ENCODE measurements around the gene ENO3.

The ENO3 gene

DNA sequence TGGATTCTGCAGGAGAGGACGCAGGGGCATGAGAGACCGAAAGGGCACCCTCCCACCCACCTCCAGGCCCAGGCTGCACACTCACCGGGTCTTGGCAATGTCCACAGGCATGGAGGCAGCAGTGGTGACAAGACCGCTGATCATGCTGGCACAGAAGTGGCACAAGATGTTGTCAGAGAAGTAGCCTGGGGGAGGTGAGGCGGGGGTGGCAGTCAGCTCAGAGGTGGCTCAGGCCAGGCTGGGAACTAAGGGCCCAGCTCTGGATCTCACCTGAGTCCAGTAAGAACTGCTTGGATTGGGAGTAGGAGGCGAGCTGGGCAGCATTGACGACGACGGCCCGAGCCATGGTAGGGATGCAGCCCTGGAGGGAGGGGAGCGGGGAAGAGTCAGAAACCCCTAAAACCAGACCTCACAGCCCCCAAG, 12.8 kb upstream of the ENO3 start:
- no peak for DNase-seq

- DNase-seq, result no peak
These were observed 12.0 kb upstream of the ENO3 start for GRCh38 chr17:4938688-4939545.

DNA sequence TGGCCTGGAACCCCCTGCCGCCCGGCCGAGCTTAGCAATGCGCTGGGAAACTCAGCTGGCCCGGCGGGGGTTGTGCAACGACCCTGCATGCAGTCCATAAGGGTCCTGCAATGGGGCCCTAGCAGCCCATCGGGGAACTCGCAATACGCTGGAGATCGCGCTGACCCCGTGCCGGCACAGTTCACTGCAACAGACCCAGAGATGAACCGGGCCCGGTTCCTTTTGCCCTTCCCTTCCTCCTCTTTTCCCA, 11.4 kb upstream of the ENO3 start:
- no peak for DNase-seq

DNA sequence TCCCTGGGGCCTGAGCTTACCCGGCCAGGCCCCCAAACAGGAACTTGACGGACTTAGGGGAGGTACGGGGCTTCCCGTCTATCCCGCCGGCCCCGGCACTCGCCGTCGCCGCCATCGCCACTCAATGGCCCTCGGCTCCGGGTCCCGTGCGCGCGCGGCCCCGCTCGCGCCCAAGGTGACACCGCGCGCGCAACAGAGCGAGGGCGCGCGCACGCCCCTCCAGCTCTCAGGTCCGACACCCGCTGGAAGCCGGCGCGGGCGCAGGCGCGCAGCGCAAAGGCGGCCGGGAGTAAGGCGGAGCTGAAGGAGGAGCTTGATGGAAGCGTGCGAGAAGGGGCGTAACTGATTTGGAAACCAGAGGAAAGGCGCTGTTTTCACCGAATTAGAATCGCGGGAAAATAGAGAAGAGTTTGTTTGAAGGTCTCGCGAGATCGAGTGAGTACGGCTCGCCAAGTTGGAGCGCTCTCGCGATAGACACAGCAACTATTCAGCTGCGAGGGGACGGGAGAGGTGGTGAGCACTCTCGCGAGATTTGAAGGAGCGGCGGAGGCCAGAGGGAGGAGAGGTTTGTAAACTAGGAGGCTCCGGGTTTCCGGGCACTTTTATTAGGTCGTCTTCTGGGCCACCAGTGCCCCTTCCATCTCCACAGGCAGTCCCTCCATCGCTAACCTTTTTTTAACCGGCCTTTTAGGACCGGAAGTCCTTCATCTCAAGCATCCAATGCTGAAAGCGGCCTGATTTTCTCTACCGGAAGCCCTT, 10.9 kb upstream of the ENO3 start, which contains the start of the genes RNF167 and SLC25A11:
RNF167 (plus strand) TSS at position 473 of the 759 bp plus-strand sequence. CDS start 642 bp downstream, outside the sequence.
SLC25A11 (minus strand) TSS at position 251 of the 759 bp plus-strand sequence; CDS start at position 115, 136 bp downstream.
- peak; percentile 100 for DNase-seq

DNA sequence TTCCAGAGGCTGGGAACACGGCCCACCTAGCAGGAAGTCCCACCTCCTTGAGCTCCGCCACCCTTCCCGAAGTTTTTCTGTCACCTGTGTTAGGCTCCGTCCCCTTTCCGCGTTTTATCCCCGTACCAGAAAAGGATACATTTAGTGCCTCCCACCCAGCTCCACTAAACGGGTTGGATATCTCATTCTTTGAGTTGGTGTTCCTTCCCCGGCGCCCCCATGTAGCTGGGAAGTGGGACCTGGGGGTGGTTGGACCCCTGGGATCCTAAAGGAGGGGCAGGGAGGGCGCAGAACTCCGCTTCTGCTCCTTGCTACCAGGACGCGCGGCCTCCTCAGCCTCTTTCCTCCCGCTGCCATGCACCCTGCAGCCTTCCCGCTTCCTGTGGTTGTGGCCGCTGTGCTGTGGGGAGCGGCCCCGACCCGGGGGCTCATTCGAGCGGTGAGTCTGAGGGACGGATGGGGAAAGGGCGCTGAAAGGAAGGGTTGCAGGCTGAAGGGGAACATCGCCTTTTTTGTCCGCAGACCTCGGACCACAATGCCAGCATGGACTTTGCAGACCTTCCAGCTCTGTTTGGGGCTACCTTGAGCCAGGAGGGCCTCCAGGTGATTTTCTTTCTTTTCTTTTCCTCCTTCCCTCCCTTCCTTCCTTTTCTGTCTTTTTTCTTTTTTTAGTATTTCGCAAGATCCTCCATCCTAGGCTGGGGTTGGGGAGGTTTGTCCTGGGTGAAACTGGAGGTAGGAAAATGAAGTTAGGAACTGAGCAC, 10.2 kb upstream of the ENO3 start:
- DNase-seq, result no peak

GRCh38 chr17:4941319-4941610, 9.7 kb upstream of the ENO3 start:
- DNase-seq, result no peak

DNA sequence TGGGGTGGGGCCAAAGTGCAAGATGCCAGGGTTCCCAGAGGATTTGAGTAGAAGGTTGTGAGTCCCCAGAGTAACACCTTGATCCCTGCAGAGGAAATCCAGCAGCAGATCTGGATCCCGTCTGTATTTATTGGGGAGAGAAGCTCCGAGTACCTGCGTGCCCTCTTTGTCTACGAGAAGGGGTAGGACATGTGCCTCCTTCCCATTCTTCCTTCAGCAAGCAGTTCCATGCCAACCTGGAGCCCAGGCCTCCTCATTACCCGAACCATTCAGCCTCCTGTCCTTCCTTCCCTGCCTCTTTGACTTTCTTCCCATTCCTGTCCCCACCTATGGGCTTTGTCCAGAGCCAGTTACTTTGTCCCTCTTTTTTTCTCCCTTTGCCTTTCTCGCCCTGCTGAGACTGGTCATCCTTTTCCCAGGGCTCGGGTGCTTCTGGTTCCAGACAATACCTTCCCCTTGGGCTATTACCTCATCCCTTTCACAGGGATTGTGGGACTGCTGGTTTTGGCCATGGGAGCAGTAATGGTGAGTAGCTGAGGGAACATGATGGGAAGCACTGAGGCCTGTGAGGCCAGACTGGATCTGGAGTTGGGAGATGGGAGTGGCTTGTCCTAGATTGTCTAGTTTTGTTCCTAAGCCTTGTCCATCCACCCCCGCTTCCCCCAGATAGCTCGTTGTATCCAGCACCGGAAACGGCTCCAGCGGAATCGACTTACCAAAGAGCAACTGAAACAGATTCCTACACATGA, 8.0 kb upstream of the ENO3 start:
- no peak for DNase-seq

GRCh38 chr17:4944163-4944553, 6.8 kb upstream of the ENO3 start:
- DNase-seq, result no peak

GRCh38 chr17:4944554-4945175, 6.3 kb upstream of the ENO3 start:
- no peak for DNase-seq

- peak; percentile 91 for DNase-seq
These were observed 5.6 kb upstream of the ENO3 start for GRCh38 chr17:4945176-4945943.

- no peak for DNase-seq
These were observed 5.0 kb upstream of the ENO3 start for GRCh38 chr17:4945944-4946280.

DNA sequence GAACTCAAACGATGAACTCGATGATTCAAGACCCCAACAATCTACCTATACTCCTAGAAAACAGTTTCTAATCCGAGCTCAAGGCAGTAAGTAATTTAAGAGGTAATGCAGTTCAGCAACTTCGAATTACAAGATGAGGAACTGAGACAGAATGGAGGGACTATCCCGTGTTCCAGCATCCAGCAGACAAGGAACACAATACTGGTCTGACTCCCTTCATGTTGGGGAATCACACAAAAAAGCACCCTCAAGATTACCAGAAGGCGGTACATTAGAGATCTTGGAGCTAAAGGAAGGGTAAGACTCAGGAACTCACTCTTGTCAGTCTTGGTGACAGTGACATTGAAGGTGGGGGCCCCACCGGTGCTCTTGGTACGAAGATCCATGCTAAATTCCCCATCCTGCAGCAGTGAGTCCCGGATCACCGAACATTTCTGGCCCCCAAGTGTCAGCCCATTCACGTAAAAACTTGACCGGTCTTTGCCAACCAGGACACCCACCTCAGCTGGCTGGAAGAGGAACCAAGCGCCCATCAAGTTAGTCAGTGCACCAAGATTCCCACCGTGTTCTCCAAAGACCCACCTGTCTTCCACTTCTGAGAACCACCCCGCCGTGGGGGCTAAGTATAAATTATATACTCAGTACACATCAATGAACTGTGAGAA, 4.5 kb upstream of the ENO3 start:
- no peak for DNase-seq

- DNase-seq, result no peak
These were observed 3.9 kb upstream of the ENO3 start for GRCh38 chr17:4947010-4947410.

DNA sequence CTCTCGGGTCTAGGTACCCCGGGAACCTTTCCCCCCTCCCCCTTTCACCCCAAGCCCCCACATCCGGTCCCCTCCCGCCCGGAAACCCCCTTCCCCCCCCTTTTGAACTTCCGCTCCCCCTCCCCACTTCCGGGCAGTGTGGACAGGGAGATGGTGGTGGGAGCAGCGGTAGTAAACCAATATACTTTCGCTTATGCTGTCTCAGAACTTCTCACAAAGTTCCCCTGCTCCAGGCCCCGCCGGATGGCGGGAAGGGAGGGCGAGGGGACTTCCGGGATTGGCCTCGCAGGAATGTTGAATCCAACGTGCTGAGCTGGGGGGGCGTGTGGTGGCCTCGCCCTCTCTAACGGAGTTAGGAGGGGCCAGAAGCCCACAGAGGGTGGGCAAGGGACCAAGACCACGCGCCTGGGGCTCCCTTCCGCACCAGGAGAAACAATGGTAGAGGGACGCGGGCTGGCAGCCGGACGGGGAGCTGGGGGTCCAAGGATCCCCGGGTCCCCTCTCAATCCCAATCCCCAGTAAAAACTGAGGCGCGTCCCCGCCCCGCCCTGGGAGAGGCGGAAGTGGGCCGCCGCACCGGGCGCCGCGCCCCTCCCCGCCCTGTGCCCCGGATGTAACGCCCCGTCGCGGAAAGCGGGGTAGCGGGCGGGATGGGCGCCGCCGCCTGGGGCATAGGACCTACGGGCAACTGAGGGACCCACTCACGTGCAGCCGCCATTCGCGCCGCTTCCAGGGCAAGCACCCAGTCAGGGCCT, 3.3 kb upstream of the ENO3 start:
- peak; percentile 59 for DNase-seq

DNA sequence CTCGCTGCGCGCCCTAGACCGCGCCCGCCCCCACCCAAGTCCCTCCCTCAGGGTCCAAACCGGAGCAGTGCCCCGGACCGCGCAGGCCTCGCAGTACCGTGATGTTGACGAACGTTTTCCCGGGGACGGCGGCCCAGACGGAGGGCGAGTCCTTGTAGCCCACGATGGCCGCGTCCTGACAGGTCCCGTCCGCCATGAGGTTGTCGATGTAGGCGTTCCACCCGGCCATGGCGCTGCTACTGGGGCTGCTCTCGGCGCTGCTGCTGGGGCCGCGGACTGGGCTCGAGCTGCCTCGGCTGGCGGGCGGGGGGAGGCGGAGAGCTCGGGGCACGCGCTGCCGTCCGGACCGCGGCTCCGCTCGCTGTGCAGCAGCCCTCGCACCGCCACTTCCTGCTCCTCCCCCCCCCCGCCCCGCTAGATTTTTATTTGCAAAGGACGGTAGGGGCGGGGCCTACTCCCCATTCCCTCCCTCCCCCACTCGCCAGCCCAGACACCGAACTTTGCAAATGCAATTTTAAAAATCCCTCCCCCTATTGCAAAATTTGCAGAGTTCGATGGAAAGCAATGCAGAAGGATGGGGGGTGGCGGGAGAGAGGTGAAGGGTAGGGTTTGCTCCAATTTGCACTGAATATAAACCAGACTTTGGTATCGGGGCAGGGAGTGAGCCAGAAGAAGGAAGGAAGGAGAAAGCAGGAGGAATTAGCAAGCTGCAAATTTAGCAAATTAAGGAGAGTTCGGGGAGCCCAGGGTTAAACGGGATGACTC, 2.6 kb upstream of the ENO3 start, which contains the start of gene PFN1:
PFN1 (minus strand) TSS at position 365 of the 765 bp plus-strand sequence; CDS start at position 229, 136 bp downstream.
- peak; percentile 95 for DNase-seq

GRCh38 chr17:4948931-4949320, 2.0 kb upstream of the ENO3 start:
- peak; percentile 92 for DNase-seq

GRCh38 chr17:4949321-4950074, 1.4 kb upstream of the ENO3 start:
- peak; percentile 63 for DNase-seq

- DNase-seq, result no peak
These were observed 709 bp upstream of the ENO3 start for GRCh38 chr17:4950075-4950745.

All from fibroblast of upper back skin (primary cell).